Measurements from ENCODE around the gene NAALADL1. TPM values are rescaled to one million over a fixed set of nuclear protein-coding genes. Genes with fewer than 3 reads are reported as not detected.

NAALADL1 gene
- total RNA-seq, 1 donor from 2014 or later: 5.3 TPM

DNA sequence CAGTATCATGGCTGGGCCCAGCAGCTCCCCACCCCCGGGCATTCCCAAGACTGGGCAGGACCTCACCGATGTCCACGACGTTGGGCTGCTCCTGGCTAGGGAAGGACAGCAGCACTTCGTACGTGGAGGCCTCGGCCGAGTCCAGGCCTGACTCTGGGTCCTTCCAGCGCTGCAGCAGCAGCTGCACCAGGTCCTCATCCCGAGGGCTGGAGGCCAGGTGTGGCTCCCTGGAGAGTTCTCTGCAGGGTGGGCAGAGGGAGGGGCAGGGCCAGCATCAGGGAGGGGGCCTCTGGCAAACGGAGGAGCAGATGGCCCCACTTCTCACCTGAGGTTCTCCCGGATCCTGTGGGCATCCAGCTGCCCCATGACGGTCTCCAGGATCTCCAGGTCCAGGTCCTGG is 341 bp downstream of the NAALADL1 start:
- DNase-seq (no peak), ATAC-seq (no peak)
- intact Hi-C loops (cut with micrococcal nuclease): no loop called here

- no peak for DNase-seq
- ATAC-seq: no peak
- intact Hi-C loops (cut with micrococcal nuclease): no loop called here
These were observed 827 bp downstream of the NAALADL1 start for GRCh38 chr11:65057526-65057925.

GRCh38 chr11:65056999-65057398 is 1.4 kb downstream of the NAALADL1 start:
- ATAC-seq (no peak), DNase-seq (no peak)
- intact Hi-C loops (cut with micrococcal nuclease): no loop called here

- intact Hi-C loops (cut with micrococcal nuclease): no loop called here
- DNase-seq (no peak), ATAC-seq (no peak)
These were observed 2.8 kb downstream of the NAALADL1 start for GRCh38 chr11:65055538-65055937.

- DNase-seq (no peak), ATAC-seq (no peak)
- intact Hi-C loops (cut with micrococcal nuclease): no loop called here
These were observed 4.4 kb downstream of the NAALADL1 start for GRCh38 chr11:65053827-65054508.

- DNase-seq (no peak), ATAC-seq (no peak)
- intact Hi-C loops (cut with micrococcal nuclease): no loop called here
These were observed 6.9 kb downstream of the NAALADL1 start for GRCh38 chr11:65051398-65051858.

DNA sequence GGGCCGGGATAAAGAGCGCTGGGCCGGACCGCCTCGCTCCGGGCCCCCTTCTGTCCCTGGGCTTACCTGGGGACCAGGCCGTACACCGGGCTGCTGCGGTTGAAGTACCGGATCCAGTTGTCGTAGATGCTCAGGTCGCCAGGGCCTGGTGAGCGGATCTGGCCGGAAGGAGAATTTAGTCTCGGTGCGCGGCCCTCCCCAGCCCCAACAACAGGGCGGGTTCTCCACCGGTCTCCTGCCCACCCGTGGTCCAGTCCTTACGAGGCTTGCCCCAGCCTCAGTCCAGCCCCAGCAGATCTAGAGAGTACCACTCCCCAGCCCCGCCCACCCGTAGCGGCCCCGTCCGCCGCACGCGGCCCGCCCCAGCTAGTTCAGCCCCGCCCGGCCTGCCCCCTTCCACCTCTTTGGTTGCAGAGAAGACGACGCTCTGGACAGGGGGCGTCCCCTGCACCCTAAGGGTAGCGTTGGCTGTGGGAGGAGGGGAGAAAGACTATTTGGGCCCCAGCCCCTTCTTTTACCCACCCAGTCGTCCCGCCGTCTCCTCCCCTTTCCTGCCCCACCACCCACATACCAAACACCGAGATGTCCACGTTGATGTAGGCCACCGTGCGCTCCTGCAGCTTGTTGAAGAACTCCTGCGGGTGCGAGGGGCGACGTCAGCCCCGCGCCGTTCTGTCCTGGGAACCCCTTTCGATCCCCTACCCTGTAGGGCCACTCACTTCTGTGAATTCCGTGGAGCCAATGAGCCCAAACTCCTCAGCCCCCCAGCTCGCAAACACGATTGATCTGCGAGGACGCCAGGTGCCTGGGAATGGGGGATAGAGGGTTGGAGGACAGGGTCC is 10.6 kb downstream of the NAALADL1 start:
- DNase-seq (peak; percentile 65), ATAC-seq (peak; percentile 65)
- intact Hi-C loops (cut with micrococcal nuclease): no loop called here

DNA sequence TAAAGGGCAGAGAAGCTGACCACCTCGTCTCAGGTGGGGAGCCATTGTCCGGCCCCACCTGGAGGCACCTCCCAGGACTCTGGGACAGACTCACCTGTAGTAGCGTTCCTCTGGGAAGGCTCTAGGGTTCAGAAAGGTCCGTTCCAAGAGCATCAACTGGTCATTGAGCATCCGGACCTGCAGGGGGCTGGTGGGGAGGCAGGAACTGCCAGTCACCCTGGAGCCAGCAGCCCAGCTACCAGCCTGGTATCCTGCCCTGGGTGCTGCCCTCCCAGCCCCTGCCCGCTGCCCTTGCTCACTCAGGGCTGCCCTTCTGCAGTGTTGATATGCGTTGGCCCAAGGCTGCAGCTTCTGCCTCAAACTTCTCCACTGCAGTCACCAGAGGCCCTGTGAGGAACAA is 12.6 kb downstream of the NAALADL1 start:
- no peak for DNase-seq
- ATAC-seq: no peak
- intact Hi-C loops (cut with micrococcal nuclease): no loop called here

DNA sequence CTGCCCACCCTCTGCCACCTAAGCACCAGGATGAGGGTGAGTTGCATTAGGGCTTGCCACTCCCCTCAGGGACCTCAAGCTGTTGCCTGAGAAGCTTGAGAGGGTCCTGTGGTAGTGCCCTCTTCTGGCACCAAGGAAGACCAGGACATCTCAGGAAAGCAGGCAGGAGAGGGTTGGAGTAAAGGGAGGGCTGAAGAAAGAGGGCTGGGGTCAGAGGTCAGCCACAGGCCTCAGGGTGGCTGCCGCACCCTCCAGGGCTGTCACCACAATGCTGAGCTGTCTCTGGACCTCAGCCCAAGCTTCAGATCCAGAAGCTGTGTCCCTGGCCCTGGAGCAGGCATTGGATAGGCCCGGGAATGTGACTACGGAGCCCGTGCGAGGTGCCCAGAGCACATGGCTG is 13.3 kb downstream of the NAALADL1 start:
- intact Hi-C loops (cut with micrococcal nuclease): no loop called here
- no peak for ATAC-seq
- DNase-seq: no peak

DNA sequence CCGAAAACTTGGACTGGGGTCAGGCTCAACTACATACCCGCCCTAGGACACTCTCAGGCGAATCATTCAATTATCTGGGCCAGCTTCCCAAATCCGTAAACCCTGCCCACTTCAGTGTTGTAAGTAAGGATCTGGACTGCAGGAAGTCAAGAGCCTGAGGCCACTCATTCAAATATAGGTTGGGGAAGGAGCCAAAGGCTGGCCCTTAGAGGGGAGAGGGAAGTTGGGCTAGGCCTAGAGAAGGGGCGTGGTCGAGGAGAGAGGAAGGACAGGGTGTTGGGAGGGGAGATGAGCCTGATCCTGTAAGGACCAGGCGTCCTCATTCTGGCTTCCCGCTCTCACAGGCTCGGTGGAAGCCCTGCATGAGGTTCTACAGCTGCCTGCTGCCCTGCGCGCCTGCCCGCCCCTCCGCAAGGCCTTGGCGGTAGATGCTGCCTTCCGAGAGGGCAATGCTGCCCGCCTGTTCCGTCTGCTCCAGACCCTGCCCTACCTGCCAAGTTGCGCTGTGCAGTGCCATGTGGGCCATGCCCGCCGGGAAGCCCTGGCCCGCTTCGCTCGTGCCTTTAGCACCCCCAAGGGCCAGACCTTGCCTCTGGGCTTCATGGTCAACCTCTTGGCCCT is 14.4 kb downstream of the NAALADL1 start:
- peak; percentile 44 for DNase-seq
- intact Hi-C loops (cut with micrococcal nuclease): no loop called here
- no peak for ATAC-seq

- ATAC-seq (no peak), DNase-seq (no peak)
- intact Hi-C loops (cut with micrococcal nuclease): no loop called here
These were observed 15.5 kb downstream of the NAALADL1 start for GRCh38 chr11:65042891-65043290.

DNA sequence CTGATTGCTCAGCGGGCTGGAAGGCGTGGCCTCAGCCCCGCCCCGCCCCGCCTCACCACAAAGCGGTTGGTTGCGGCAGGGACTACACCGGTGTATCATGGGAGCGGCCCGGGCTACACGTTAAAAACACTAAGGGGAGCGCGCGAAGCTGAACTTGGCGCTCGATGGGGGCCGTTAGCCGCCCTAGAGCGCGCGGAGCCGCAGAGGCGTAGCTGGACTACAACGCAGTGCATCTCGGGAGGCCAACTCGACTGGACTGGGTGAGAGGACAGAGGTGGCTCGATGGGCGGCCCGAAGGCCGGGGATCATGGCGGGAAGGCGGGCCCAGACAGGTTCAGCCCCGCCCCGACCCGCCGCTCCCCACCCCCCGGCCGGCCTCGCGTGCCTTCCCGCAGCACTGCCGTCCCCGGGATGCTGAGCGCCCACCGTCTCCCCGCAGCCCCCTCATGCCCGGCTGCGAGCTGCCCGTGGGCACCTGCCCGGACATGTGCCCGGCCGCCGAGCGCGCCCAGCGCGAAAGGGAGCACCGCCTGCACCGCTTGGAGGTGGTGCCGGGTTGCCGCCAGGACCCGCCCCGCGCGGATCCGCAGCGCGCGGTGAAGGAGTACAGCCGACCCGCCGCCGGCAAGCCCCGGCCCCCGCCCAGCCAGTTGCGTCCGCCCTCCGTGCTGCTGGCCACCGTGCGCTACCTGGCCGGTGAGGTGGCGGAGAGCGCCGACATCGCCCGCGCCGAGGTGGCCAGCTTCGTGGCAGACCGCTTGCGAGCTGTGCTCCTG is 17.3 kb downstream of the NAALADL1 start, which contains the start of gene SAC3D1:
TSS of gene SAC3D1 (plus strand) at position 364 of the 776 bp plus-strand sequence. CDS start at position 447, 83 bp downstream.
- ATAC-seq: peak; percentile 96
- intact Hi-C loops (cut with micrococcal nuclease): no loop called here
- peak; percentile 93 for DNase-seq

GRCh38 chr11:65040520-65040846 is 17.9 kb downstream of the NAALADL1 start:
- intact Hi-C loops (cut with micrococcal nuclease): no loop called here
- no peak for ATAC-seq

DNA sequence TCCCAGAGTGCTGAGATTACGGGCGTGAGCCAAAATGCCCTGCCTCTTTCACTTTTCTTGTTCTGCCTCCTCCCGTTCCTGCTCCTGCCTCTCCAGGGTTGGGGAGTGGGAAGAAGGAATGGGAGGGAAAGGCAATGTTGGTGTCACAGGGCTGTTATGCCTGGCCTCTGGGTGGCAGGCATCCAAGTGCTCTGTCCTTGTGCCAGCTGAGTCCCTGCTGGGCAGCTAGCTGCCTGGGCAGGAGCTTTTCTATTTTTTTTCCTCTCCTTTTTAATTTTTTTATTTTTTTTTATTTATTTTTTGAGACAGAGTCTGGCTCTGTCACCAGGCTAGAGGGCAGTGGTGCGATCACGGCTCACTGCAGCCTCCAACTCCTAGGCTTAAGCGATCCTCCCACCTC is 21.4 kb downstream of the NAALADL1 start:
- DNase-seq (peak; percentile 83), ATAC-seq (no peak)
- intact Hi-C loops (cut with micrococcal nuclease): no loop called here

More at GRCh38 chr11:65040520-65040846, 17.9 kb downstream of the NAALADL1 start:
- DNase-seq: no peak

DNA sequence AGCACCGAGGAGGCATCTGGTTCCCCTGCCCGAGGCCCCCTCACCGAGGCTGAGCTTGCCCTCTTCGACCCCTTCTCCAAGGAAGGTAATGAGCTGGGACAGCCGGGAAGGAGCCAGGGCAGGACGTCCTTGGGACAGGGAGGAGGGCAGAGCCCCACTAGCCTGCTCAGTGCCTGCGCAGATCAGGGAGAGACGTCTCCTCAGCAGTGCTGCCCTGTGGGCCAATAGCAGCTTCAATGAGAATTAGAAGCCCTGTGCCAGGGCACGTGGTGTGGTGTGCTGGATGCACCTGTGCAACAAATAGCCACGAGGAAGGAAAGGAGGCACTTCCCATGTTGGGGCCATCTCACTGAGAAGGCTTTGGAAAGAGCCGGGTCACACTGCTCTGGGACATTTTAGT is 22.8 kb downstream of the NAALADL1 start:
- ATAC-seq (no peak), DNase-seq (no peak)
- intact Hi-C loops (cut with micrococcal nuclease): no loop called here

GRCh38 chr11:65034423-65034822 is 23.9 kb downstream of the NAALADL1 start:
- ATAC-seq (no peak), DNase-seq (no peak)
- intact Hi-C loops (cut with micrococcal nuclease): no loop called here

DNA sequence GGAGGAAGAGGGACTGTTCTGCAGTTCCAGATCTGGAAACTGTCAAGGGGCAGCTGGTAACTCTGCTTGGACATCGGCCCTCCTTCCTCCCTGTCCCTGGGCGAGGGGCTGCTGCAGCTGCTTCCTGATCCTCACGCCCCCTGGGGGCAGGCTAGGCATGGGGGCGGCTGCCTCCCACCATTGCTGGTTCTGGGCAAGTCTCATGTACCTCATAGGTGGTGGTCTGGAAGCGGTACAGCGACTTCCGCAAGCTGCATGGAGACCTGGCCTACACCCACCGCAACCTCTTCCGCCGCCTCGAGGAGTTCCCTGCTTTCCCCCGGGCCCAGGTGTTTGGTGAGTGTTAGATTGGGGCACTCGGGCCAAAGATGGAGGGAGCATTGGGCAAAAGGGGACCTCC is 26.1 kb downstream of the NAALADL1 start:
- DNase-seq (no peak), ATAC-seq (no peak)
- intact Hi-C loops (cut with micrococcal nuclease): no loop called here

GRCh38 chr11:65027213-65028067 is 30.9 kb downstream of the NAALADL1 start, which contains the start of gene SNX15:
Gene SNX15 (plus strand): TSS chr11:65027439. CDS start chr11:65027538, 99 bp downstream.
- DNase-seq (peak; percentile 95), ATAC-seq (peak; percentile 99)
- intact Hi-C loops (cut with micrococcal nuclease): no loop called here

Measured in left ventricle myocardium superior (tissue), 1 donor.